Measurements from ENCODE around the gene ACSF2.
"Not testable (repeated sequence)": the region's sequence is repeated elsewhere in the genome, so short reads cannot be mapped to it uniquely, and the experiment has no call there.

The ACSF2 gene, protein sequence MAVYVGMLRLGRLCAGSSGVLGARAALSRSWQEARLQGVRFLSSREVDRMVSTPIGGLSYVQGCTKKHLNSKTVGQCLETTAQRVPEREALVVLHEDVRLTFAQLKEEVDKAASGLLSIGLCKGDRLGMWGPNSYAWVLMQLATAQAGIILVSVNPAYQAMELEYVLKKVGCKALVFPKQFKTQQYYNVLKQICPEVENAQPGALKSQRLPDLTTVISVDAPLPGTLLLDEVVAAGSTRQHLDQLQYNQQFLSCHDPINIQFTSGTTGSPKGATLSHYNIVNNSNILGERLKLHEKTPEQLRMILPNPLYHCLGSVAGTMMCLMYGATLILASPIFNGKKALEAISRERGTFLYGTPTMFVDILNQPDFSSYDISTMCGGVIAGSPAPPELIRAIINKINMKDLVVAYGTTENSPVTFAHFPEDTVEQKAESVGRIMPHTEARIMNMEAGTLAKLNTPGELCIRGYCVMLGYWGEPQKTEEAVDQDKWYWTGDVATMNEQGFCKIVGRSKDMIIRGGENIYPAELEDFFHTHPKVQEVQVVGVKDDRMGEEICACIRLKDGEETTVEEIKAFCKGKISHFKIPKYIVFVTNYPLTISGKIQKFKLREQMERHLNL

DNA sequence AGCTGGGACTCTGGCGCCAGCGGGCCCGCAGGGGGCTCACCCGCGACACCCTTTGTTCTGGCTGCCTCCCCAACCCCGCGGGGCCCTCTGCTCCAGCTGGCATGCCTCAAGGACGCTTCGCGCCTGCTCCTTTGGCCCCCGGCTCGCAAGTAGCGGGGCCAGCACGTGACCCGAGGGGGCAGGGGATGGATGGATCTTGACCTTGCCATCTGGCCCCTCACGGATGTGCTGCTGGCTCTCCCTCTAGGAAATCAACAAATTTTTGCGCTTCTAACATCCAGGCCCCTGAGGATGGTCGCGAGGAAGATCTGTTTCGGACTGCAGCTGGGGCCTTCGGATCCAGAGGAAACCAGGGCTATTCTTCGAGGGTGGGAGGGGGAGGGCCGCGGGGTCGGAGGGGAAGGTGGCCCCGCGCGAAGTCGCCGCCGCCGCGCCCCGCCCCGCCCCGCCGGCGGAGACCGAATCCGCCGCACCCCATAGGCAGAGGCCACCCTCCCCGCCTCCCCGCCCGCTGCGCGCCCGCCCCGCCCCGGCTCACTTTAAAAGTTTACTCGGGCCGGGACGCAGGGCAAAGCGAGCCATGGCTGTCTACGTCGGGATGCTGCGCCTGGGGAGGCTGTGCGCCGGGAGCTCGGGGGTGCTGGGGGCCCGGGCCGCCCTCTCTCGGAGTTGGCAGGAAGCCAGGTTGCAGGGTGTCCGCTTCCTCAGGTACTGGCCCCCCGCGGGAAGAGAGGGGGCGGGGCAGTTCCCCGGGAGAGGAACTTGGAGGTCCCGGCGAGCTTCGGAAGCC lies at the start of gene ACSF2:
Gene ACSF2, plus strand, starts transcription at position 537 of the 790 bp plus-strand sequence. Its CDS starts 44 bp downstream, at position 581.
- peak; percentile 80 for DNase-seq

DNA sequence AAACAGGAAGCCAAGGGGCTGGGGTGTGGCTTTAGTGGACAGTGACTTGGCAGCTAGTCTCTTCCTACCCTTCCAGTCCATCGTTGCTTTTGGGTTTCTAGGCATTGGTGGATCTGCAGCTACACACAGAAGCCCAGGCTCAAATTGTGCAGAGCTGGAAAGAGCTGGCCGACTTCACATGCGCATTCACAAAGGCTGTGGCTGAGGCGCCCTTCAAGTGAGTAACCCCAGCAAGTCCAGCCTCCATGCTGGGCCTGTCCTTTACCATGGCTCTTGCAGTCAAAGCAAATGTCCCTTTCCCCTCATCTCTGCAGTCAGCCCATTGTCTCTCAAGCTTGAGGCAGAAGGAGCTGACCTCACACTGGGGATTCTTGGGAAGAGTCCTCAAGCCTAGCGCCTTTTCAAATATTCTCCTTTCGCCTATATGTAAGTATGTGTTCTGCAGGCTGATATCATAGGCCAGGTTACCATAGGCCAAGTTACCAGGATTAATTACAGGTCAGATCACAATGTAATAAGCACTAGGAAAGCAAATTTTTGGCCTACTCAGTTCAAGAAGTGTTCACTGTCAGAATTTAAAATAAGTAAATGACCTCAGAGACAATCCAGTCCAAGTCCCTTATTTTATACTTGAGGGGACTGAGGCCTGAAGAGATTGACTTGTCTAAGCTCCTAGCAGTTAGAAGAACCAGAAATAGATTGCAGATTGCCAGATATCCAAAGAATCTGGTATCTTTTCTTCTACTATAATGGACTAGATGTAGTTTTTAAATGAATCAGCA lies 46.5 kb upstream of the ACSF2 start:
- DNase-seq: no peak

DNA sequence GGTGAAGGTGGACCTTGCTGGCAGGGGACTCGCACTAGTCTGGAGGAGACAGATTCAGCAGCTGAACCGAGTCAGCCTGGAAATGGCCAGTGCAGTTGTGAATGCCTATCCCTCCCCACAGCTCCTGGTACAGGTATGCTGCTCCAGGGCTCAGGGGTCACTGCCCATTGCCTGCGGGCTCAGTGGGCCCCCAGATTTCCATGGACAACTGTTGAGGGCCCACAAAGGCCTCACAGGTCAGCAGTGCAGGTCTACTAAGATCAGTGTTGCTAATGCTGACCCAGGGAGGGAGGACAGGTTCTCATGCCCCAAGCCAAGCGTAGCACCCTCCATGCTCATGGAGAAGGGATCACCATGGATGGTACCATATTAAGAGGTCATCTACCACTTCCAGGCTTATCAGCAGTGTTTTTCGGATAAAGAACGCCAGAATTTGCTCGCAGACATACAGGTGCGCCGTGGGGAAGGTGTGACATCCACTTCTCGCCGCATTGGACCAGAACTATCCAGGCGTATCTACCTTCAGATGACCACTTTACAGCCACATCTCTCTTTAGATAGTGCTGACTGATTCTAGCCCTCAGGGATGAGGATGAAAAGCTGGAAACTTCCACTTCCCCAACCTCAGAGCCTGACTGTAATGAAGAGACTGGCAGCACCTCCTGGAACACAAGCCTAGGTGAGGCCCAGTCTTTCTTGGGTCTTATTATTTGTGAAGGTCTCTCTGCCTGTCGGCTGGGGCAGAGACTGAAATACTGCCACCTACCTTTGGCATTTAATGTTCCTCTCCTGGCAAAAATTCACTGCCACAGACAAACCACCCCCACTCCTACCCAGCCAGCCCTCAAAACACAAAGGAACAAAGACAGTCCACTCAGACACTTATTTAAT lies 45.4 kb upstream of the ACSF2 start:
- DNase-seq: no peak

DNA sequence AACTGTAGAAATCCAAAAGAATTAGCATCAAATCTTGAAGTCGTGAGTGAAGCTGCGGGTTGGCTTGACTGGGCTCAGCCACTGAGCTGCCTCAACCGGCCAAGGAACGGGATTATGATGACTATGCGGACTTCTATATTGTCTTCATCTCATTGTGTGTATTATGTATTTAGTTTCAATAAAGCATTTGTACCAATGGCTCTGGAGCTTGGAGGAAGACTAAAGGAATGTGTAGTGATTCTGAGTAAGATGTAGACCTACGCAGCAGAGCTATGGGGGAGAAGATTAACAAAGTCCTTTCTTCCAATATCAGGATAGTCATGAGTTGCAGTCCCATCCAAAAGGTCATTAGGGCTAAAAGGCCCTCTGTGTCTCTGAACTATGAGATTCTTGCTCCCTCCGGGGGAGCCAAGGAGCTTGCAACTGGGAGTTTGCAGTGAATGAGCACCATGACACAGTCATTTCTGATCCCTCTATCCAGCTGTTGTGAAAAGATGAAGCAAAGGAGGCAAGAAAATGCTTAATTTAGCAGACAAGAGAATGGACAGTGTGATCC lies 44.7 kb upstream of the ACSF2 start:
- no peak for DNase-seq

DNA sequence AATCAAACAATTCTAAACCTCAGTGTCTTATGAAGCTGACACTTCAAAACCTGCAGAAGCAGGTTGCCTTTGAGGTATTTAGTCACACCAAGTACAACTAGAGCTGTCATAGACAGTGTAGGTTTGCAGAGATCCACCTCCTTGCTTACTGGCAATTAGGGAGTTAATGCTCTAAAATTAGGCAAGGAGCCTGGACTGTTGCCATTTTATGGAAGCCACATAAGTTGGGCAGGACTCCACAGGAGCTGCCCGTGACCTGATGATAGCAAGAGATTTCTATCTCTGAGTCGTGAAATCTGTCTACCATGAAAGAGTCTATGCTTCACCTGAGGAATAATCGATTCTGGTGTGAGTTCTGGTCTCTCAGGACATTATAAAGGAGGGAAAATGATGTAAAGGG lies 44.1 kb upstream of the ACSF2 start:
- DNase-seq: no peak

DNA sequence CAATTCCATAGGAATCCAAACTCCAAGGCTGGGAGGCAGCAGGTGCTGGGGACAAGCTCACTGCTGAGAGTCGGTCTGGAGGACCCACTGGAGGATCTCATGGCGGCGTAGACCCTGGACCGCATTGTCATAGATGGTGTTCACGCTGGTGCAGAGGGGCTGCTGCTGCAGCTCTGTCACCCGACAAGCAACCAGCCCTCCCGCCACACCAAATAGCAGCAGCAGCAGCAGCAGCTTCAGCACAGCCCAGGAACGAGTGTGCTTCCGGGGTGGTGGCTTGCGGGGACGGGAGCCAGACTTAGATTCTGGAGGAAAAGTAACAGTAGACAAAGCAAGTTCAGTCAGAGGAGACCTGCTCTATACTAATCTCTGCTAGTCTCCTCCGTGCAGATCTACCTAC lies 43.1 kb upstream of the ACSF2 start:
- no peak for DNase-seq

DNA sequence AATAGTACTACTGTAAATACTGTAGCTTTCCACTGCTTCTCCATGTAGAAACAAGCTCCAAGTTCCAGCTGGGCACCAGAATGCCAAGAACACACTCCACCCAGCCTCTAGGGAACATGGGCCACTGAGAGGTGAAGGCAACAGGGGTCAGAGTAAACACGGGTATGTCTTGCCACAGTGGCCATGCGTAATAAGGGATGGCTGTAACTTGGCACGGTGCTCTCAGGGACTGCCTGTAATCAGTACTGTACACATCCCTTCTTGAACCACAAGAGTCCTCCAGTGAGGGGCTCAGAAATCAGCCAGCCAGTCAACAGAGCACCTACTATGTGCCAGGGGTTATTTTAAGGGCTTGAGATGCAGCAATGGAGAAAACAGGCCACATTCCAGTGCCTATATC lies 39.5 kb upstream of the ACSF2 start:
- DNase-seq: no peak

DNA sequence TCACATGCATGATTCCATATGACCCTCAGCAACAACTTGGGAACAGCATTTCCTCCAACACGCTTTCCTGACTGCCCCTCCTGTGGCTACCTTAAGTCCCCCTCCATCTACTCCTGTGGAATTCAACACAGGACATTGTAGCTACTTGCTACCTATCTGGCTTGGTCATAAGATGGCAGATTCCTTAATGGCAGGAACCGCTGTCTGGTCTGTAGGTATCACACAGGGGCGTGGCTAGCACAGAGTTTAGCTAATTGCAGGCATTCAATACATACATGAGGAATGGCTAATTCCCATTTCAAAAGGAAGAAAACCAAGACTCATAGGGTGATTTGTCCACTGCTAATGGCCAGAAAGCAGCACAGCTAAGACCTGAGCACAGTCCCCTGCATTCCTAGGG lies 37.3 kb upstream of the ACSF2 start:
- DNase-seq: no peak

DNA sequence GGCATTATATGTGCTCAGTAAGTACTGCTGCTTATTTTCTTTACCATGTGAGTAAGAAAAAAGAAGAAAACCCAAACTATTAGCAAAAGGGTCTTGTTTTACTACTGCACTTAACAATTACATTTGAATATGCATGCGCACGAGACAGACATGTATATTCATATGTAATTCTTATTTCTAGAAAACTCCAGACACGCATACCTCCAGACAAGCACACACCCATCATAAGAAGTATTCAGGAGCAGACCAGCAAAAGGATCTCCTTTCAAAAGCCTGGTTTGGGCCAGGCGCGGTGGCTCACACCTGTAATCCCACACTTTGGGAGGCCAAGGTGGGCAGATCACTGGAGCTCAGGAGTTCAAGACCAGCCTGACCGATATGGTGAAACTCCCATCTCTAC lies 36.5 kb upstream of the ACSF2 start:
- DNase-seq: no peak

DNA sequence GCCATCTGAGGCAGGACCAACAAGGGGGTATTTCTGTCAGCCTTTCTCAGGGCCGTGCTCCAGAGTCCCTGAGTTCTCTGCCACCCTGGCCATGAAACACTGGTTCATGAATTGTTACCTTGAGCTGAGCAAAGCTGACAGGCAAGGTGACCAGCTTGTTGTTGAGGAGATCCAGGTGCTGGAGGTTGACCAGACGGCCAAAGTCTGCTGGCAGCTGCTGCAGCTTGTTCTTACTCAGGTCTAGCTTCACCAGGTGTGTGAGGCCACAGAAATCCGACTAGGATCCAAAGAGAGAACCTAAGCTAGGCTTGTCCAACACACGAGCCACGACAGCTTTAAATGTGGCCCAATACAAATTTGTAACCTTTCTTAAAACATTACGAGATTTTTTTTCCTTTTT lies 33.4 kb upstream of the ACSF2 start:
- no peak for DNase-seq

DNA sequence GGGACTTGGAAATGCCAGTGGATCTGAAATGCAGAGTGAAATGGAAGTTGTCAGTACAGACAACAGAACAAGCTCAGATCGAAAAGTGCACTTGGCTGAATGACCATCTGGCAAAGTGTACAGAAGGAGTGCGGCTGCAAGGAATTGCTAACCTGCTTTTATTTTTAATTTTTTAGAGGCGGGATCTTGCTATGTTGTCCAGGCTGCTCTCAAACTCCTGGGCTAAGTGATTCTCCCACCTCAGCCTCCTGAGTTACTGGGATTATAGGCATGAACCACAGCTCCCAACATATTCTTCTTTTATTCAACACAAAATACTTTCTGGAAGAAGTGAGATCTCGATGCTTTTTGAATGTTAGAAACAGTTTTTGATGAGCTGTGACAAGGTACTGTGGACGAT lies 32.3 kb upstream of the ACSF2 start:
- DNase-seq: no peak

DNA sequence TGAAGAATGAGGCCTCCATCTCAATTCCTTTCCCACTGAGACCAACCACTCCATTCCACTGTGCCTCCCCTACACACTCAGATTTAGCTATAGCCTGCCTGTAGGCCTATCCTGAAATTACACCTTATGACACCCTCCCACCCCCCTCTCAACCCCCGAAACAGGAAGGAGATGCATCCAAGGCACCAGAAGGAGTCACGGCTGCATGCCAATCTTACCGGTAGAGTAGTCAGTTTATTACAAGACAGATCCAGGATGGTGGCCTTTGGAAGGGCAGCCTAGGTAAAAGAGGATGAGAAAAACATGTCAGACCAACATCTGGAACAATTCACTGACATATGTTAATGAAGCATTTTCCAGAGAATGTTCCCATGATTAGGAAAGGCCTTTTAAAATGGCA lies 31.3 kb upstream of the ACSF2 start:
- no peak for DNase-seq

DNA sequence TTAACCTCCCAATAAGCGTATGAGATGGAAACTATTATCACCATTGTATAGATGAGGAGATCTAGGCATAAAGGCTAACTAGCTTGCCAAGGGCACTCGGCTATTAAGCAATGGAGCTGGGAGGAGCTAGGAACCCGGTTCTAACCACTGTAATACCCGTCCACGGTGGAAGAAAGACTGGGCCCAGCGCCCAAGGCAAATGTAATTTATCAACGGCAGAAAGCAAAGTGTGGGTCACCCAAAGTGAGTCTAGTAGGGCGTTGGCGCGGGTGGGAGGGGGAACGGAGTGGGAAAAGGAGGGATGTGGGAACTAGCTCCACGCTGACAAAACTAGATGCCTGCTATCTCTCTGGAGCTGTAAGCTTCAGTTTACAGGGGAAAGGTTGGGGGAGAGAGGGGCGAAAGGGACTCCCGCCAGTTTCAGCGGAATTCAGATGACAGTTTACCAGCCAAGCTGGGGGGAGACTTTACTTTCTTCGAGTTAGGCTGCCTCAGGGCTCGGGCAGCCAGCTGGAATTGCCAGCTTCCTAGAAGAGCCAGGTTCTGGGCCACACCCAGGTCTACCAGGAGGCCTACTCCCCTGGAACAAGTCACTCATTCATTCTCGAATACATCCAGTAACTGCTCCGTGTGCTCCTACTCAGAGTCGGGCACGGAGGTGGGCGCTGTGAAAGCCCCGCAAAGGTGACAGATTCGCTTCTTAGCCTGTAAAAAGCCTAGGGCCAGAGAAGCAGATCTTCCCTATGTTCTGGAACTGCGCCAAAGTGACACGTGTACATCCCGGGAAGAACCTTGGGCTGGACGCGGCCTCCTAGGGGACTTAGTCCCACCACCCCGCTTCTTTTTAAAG lies 29.5 kb upstream of the ACSF2 start:
- DNase-seq: peak; percentile 31

DNA sequence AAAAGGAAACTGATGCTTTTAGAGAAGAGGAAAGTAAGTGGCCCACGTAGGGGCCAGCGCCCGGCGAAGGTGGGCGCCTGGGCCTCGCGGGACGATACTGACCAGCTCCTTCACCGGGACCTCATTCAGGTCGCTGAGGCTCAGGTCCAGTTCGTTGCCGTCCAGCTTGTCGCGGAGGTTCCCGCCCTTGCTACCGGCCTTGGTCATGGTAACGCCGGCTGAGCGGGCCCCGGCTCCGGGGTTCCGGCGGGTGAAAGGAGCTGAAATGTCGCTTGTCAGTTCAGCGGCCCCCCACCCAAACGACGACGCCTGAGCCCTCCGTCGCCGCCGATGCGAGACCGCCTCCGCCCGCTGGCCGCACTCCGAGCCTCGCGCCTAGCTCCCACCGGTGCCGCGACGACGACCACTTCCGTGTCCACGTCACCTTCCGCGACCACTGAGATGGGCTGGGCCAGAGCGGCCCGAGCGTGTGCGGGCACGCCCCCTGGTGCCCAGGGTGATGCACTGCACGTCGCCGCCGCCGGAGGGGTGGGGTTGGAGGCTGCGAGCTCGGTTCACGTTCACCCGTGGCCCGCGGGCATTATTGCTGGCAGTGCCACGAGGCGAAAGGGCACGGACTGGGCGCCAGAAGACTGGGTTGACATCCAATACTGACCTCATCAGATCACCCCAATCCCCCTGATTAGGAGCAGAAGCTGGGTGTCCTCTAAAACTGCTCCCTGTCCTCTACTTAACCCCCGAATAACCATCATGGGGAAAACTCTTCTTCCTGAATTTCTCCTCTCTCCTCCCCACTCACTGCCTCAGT lies 28.7 kb upstream of the ACSF2 start, which contains the start of gene LRRC59:
Gene LRRC59, minus strand, starts transcription at position 413 of the 808 bp plus-strand sequence. Its CDS starts 206 bp downstream, at position 207.
- peak; percentile 94 for DNase-seq

DNA sequence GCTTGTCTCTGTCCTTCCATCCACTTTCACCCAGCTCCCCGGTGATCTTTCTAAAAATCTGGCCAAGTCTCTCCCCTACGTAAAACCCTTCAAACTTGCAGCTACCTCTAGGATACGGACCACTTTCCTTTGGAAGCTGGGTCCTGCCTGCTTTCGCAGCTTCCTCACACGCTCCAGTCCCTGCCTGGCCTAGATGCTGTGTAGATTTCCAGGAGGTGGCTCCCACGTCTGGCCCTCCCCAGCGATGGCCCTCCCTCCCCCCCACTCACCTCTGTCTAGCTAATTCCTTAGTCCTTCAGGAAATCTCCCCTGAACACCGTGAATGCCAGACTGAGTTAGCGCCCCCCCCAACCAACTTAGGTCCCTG lies 28.1 kb upstream of the ACSF2 start:
- no peak for DNase-seq

DNA sequence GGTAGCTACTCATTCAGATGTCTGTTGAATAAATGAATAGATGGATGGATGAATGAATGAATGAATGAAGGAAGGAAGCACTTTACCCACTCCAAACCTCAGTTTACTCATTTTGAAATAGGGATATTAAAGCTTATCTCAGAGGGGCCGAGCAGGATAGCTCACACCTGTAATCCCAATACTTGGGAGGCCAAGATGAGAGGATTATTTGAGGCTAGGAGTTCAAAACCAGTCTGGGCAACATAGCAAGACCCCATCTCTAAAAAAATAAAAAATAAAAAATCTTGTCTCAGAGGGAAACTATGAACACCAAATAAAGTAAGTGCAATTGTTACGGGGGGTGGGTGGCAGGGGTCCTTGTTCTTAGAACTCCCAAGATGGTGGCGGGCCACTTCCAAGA lies 27.3 kb upstream of the ACSF2 start:
- not testable (repeated sequence) for DNase-seq

DNA sequence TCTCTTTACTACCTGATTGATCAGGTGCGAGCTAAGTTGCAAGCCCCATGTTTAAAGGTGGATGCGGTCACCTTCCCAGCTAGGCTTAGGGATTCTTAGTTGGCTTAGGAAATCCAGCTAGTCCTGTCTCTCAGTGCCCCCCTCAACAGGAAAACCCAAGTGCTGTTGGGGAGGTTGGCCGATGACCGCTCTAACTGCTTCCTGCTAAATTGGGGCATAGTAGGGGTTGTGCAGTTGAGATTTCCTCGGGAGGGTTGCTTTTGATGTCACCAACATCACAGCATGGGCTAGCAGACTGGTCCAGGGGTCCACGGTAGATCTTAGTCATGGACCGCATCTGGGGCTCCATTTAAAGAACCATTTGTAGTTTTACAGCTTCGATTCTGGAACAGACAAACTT lies 26.4 kb upstream of the ACSF2 start:
- DNase-seq: not testable (repeated sequence)

DNA sequence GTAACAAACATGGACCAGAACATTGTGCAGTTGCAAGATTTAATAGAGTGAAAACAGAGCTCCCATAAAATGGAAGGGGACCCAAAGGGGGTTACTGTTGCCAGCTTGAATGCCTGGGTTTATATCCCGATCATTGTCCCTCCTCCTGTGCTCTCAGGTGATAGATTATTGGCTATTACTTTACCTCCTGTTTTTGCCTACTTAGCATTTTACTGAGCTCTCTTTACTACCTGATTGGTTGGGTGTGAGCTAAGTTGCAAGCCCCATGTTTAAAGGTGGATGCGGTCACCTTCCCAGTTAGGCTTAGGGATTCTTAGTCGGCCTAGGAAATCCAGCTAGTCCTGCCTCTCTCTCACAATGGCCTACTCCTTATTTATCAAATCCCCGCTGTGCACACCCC lies 20.7 kb upstream of the ACSF2 start:
- not testable (repeated sequence) for DNase-seq

DNA sequence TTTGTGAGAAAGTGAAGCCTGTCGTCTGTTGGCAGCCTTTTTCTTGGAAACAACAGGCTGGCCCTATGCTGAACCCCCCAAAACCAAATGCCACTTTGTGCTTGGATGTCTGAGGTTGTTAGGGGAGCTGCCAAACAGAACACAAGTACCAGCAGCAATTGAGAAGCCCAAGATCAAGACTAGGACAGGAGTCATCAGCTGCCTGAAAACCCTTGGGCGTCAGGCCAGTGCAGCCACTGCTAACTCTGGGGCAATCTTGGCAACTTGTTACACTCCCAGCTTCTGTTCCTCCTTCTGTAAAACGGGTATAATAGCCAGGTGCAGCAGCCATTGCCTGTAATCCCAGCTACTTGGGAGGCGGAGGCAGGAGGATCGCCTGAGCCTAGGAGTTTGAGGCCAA lies 19.4 kb upstream of the ACSF2 start:
- DNase-seq: no peak

DNA sequence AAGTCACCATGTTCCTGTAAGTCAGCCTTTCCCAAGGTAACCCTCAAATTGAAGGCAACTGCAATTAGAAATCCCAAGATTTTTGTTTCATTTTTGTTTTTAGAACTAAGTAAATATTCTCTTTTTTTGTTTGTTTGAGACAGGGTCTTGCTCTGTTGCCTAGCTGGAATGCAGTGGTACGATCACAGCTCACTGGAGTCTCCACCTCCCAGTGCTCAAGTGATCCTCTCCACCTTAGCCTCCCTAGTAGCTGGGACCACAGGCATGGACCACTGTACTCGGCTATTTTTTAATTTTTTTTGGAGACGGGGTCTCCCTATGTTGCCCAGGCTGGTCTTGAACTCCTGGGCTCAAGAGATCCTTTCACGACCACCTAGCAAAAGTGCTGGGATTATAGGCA lies 18.1 kb upstream of the ACSF2 start:
- no peak for DNase-seq
